Left kidney (tissue), 1 donor: ENCODE data around the gene SRRM3. TPM values are rescaled to one million over a fixed set of nuclear protein-coding genes. Genes with fewer than 3 reads are reported as not detected.

Experiments used
- polyA plus RNA-seq: library from polyadenylated mRNA; unstranded; fragments of 120-200 nt; gene quantifications from one replicate; pipeline ENCODE4 v1.2.1, GENCODE V29; 2013; ENCODE audit not compliant: insufficient read length

The SRRM3 gene
- polyA plus RNA-seq, 1 donor, result 2.1 TPM

Other genes with a start within 250 kb of the SRRM3 start
- gene TMEM120A, start 207.3 kb upstream of the SRRM3 start, polyA plus RNA-seq, result 56.2 TPM
- 47.5 TPM for gene STYXL1, start 153.9 kb upstream of the SRRM3 start, polyA plus RNA-seq
- 213 TPM for gene MDH2, start 153.8 kb upstream of the SRRM3 start, polyA plus RNA-seq
- 109 TPM for gene HSPB1, start 100.8 kb downstream of the SRRM3 start, polyA plus RNA-seq
- gene YWHAG, start 157.1 kb downstream of the SRRM3 start, polyA plus RNA-seq, result 126 TPM
- 4.3 TPM for gene SSC4D, start 207.8 kb downstream of the SRRM3 start, polyA plus RNA-seq
- 3.3 TPM for gene ZP3, start 223.1 kb downstream of the SRRM3 start, polyA plus RNA-seq